HG03196 (cell line): ENCODE data around the gene DHX29.
"Not testable (repeated sequence)": the region's sequence is repeated elsewhere in the genome, so short reads cannot be mapped to it uniquely, and the experiment has no call there.

ENCODE experiments used
- ATAC-seq: cut with Tn5 transposase; IDR thresholded peaks from one replicate; pipeline ENCODE4 v1.9.1; 2021; ENCODE audit not compliant: unreplicated experiment

Gene DHX29

GRCh38 chr5:55307383-55308253 lies at the start of gene DHX29, which contains the start of gene MTREX:
Gene DHX29, minus strand, starts transcription at chr5:55307694. Its CDS starts 121 bp downstream, at chr5:55307573.
Gene MTREX, plus strand, starts transcription at chr5:55307989. Its CDS starts 25 bp downstream, at chr5:55308014.
- ATAC-seq: peak; percentile 91

GRCh38 chr5:55356896-55357295 lies 49.4 kb upstream of the DHX29 start:
- ATAC-seq: no peak

GRCh38 chr5:55350754-55351153 lies 43.3 kb upstream of the DHX29 start:
- no peak for ATAC-seq

- no peak for ATAC-seq
Measured at GRCh38 chr5:55347786-55348185, 40.3 kb upstream of the DHX29 start.

- no peak for ATAC-seq
Measured at GRCh38 chr5:55345327-55345726, 37.8 kb upstream of the DHX29 start.

- ATAC-seq: no peak
Measured at GRCh38 chr5:55344392-55344992, 37.0 kb upstream of the DHX29 start.

GRCh38 chr5:55343609-55344008 lies 36.1 kb upstream of the DHX29 start:
- ATAC-seq: no peak

- ATAC-seq: no peak
Measured at GRCh38 chr5:55343107-55343506, 35.6 kb upstream of the DHX29 start.

- ATAC-seq: no peak
Measured at GRCh38 chr5:55338810-55339243, 31.3 kb upstream of the DHX29 start.

- no peak for ATAC-seq
Measured at GRCh38 chr5:55338092-55338613, 30.7 kb upstream of the DHX29 start.

GRCh38 chr5:55333811-55334210 lies 26.3 kb upstream of the DHX29 start:
- ATAC-seq: no peak

GRCh38 chr5:55333017-55333416 lies 25.5 kb upstream of the DHX29 start:
- no peak for ATAC-seq

- no peak for ATAC-seq
Measured at GRCh38 chr5:55331321-55331720, 23.8 kb upstream of the DHX29 start.

- no peak for ATAC-seq
Measured at GRCh38 chr5:55327281-55327680, 19.8 kb upstream of the DHX29 start.

- ATAC-seq: no peak
Measured at GRCh38 chr5:55325621-55326020, 18.1 kb upstream of the DHX29 start.

GRCh38 chr5:55324815-55325418 lies 17.4 kb upstream of the DHX29 start:
- no peak for ATAC-seq

- ATAC-seq: no peak
Measured at GRCh38 chr5:55324006-55324405, 16.5 kb upstream of the DHX29 start.

GRCh38 chr5:55320571-55320970 lies 13.1 kb upstream of the DHX29 start:
- ATAC-seq: no peak

GRCh38 chr5:55319491-55319890 lies 12.0 kb upstream of the DHX29 start:
- ATAC-seq: no peak

- not testable (repeated sequence) for ATAC-seq
Measured at GRCh38 chr5:55318237-55318636, 10.7 kb upstream of the DHX29 start.

- no peak for ATAC-seq
Measured at GRCh38 chr5:55316837-55317236, 9.3 kb upstream of the DHX29 start.

GRCh38 chr5:55316289-55316688 lies 8.8 kb upstream of the DHX29 start:
- no peak for ATAC-seq
